Suppressor macrophage (primary cell): ENCODE measurements around the gene MIOS.
"Not testable (repeated sequence)": the region's sequence is repeated elsewhere in the genome, so short reads cannot be mapped to it uniquely, and the experiment has no call there.

Experiments used
- DNase-seq, 4 experiments: peaks; one replicate each; pipeline ENCODE4 v3.0.0-alpha.2; 2020 to 2022

Gene MIOS

DNA sequence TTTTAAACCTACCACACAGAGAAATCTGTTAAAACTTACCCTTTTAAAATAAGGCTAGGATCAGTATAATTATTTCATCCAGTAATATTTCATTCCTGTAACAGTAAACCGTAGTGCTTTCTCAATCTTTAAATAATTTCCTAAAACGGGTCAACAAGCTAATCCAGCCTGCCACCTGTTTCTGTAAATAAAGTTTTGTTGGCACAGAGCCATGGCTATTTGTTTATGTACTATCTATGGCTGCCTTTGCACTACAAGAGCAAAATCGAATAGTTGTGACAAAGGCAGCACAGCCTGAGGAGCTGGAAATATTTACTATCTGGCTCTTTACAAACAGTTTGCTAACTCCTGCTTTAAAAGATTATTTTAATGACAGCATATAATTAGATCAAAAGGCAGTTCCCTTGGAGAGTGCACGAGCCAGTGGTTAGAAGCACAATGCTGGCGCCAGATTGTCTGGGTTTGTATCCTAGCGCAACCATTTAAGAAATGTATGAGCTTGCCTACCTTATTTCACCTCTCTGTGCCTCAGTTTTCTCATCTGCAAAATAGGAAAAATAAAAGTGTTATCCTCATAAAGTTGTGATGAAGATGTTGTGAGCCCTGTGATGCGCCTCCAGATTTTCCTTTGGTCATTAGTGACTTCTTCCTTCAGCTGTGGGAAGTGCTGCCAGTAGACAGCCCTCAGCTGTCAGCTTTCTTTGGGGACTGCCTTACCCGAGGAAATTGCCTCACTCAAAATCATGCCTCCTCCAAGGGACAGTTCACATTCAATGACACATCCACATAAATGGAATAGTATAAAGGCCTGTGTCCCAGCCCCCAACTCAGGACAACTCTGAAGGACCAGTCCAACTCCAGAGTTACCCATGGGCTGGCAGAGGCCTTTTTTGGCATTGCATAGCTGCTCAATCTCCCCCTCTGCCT, 11.8 kb upstream of the MIOS start:
- no peak for DNase-seq

DNA sequence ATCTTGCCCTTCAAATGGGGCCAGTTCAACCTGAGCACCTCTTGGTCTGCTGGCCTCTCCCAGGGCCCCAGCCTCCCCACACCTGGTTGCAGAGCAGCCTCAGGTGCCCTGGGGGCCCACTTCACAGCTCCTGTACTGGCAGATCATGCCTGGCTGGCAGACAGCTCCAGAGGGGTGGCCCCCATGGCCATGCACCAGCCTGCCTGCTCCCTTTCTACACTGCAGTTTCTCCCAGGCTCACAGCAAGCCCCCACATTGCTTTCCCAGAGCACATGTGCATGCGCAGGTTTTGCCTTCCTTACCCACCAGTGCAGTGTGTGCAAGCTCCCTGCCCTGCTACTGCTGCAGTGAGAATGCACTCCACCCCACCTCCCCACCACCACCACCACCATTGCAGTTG, 9.8 kb upstream of the MIOS start:
- DNase-seq, result no peak

DNA sequence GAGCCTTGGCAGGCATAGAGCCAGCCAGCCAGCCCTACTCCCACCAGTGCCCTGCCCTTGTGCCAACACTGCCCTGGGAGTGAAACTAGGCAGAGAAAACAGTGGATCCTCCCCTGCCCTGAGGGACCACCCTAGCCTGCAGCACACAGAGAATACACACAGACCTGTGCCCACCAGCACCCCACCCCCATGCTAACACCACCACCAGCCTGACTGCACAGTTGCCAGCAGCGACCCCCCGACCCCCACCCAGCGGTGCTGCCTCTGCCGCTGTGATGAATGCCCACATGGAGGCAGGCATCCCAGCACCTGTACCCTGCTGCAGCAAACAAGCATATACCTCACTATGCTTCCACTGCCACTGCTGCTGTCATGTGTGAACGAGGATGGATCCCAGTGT, 9.4 kb upstream of the MIOS start:
- no peak for DNase-seq

DNA sequence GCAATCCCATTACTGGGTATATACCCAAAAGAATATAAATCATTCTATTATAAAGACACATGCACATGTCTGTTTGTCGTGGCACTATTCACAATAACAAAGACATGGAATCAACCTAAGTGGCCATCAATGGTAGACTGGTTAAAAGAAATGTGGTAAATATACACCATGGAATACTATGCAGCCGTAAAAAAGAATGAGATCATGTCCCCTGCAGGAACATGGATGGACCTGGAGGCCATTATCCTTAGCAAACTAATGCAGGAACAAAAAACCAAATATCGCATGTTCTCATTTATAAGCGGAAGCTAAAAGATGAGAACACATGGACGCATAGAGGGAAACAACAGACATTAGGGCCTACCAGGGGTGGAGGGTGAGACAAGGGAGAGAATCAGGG, 5.1 kb upstream of the MIOS start:
- not testable (repeated sequence) for DNase-seq

DNA sequence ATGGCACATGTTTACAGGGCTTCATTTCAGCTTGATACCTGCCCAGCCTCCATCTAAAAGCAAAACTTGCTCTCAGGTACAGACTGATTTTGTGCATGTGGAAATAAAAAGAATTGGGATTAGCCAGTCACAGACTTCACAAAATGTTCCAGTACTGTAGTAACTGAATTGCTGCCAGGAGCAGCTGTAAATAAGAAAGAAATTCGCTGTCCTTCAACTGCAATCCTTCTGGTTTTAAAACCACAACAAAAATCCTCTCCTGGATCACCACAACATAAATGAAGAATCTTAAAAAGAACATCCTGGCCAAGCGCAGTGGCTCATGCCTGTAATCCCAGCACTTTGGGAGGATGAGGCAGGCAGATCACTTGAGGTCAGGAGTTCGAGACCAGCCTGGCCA, 3.9 kb upstream of the MIOS start:
- DNase-seq, result no peak

DNA sequence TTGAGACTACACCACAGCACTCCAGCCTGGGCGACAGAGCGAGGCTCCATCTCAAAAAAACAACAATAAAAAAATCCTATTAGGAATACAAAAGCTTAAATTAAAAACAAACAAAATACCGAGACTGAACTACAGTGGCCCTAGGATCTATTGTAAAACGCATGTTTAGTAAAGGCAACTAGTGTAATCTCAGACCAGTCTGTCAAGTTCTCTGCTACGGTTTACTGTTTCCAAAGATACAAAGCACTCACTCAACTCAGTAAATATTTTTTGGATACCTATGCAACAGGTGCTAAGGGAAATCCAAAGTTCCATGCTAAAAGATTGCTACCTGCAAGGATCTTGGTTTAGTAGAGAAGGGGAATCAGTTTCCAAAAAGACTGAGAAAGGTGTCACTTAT, 3.4 kb upstream of the MIOS start:
- no peak for DNase-seq

DNA sequence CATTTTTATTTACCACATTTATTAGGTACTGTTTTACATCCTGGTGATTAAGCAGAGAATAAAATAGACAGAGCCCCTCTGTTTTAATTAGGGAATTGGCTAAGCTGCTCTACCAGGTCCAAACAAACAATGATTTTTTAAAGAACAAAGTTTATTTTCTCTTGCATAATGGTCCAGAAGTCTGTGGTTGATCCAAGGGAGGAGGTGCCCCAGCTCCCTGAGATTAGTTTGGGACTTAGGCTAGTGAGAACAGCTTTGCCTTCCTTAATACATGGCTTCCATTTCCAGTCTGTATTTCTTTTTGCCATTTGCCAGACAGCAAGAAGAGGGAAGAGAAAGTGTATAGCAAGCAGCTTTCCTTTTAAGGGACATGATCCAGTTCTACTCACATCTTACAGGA, 2.9 kb upstream of the MIOS start:
- peak in 2 of 4 experiments; percentile 32 to 46 for DNase-seq

DNA sequence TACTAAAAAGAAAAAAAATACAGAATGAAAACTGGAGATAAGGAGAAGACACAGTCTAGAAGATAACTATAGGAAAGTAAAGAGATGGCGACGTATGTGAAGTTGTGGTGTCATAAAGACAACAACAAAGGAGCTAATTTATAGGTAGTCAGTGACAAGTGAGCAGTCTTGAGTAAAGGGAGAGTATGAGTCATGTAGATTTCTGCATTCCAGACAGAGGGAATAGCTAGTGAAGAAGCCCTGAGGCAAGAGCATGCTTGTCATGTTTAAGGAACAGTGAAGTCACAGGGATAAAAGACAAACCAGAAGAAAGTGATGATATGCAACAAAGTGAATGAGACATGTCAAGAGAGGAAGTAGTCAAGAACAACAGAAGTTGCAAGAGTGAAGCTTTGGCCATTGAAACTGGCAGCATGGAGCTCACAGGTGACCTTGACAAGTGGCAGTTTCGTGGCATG, 2.3 kb upstream of the MIOS start:
- DNase-seq, result peak; percentile 58 to 91 (median 73)

DNA sequence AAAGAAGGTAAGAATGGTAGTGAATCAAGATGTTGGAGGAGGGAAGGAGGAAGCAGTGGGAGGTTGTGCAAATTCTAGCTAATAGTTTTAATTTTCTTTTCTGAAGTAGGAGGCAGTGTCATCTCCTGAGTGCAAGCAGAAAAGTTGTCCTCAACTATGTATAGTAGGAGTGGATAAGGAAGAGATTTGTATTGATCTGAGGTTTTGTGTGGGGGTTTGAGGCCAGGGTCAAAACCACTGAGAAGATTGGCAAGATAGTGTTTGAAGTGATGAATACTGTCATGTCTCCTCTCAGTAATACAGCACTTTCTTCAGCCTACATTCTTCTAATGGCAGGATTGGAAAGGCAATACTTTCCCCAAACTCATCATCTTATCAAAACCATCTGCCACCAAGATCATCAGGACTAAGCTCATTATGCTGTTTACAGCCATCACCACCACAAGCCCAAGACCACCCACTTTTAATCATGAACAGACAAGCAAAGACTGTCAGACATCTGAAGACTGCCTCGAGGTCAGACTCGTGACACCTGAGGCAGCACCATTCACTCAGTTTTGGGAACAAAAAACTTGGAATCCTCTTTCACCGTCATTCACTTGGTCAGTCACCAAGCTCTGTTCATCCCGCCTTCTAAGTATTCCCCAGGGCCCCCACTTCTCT, 1.5 kb upstream of the MIOS start:
- DNase-seq, result peak in 1 of 4 experiments; percentile 33

DNA sequence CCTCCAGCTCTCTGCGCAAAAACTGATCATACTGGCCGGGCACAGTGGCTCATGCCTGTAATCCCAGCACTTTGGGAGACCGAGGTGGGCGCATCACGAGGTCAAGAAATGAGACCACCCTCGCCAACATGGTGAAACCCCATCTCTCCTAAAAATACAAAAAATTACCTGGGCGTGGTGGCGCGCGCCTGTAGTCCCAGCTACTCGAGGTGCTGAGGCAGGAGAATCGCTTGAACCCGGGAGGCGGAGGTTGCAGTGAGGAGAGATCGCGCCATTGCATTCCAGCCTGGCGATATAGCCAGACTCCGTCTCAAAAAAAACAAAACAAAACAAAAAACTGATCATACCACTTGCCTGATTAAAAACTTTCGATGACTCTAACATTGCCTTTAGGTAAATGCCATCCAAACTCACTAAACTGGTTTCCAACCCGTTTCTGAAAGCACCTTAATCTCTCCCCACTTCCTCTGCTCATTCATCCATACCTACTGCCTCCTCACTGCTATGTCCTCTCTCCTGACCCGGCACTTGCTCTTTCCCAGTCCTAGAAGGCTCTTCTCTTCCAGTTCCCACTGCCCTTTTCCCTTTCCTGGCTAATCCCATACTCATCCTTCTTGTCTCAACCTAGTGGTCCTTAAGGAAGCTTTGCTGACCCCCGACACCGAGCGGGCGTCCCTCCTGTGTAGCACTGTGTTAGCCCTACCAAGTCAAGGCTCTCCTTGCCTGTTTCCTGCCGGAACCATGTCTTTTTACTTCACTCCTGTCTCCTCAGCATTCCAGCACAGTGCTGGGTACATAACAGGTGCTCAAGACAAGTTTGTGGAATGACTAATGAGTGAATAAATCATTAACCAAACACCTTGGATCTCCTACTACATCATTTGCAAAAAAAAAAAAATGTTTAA, 686 bp upstream of the MIOS start:
- no peak for DNase-seq

DNA sequence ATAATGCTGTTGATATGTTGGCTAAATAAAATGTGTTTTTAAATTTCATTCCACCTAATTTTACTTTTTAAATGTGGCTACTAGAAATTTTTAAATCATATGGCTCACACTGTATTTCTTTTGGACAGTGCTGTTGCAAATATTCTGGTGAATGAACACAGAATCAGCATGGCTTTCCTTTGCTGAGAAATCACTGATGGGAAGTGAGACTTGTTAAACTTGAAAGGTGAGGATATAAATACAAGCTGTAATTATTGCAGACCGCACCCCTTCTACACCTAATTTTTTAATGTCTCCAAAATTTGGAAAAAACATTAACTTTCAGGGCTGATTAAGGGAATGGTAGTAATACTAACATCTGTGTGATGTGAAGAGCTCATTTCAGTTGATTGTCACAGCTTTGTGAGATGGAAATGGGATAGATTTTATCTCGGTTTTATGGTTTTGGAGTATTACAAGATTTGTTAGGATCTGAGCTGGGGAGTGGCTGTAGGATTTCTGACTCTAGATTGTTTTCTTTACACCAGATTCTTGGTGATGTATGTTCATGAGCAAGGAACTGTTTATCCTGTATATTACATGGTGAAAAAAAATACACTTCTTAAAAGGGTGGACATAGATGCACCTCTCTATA, 1.3 kb downstream of the MIOS start:
- DNase-seq, result peak in 2 of 4 experiments; percentile 28 to 34

DNA sequence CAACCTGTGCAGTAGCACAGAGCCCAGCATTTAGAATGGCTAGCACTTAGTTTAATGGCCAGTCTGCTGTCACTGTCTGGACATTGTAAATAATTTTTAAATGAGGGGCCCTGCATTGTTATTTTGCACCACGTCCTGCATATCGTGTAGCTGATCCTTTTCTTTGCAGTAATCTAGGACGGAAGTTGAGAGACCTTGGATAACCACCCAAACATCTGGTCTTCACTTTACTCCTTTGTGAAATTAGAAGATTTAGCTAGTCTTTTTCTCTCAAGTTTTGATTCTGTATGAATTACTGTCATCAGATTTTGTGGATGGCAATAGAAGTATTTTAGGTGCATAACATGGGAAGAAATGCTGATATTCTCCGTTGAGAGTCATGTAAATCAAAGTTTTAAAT, 1.9 kb downstream of the MIOS start:
- DNase-seq, result peak in 1 of 4 experiments; percentile 10

DNA sequence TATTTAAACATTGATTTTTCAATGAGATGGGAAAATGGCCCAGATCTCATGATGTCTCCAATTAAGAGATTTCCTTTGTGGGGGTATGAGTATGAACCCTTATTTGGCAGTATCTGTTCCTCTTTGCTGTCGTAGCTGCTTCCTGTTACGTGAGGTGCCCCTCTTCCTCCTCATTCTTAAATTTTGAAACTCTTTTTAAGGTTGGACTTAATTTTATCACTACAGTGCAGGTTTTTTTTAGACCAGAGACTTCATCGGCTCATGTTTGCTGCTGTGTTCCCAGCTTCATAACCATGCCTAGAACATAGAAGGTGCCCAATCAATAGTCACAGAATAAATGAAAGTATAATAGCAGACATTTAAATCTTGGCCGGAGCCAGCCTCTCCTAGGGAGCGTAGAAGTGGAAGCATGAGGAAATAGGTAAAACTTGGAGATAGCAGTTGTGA, 2.4 kb downstream of the MIOS start:
- DNase-seq, result peak; percentile 53 to 89 (median 70)

DNA sequence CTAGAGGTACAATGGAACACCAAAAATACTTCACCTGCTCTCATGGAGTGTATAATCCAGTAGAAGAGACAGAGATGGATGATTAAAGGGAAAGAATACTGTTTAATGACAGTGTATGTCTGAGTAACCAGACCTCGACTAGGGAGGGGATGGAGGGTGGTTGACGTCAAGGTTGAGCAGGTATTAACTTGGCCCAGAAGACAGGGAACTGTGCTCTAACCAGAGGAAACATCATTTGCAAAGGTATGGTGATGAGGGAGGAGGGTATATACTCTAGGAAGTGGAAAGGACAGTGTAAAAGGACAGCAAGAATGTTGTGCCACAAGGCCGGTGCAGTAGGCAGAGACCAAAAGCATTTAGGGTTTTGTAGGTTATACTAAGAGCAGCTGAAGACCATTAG, 2.9 kb downstream of the MIOS start:
- DNase-seq, result no peak

DNA sequence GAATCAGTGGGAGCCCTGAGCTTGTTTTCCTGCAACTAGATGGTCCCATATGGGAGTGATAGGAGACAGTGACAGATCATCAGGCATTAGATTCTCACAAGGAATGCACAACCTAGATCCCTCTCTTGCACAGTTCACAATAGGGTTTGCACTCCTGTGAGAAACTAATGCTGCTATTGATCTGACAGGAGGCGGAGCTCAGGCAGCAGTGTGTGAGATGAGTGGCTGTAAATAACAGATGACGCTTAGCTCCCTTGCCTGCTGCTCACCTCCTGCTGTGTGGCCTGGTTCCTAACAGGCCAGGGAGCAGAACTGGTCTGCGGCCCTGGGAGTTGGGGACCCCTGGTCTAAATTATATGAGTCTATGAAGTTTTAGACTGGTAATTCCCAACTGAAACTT, 3.9 kb downstream of the MIOS start:
- DNase-seq, result no peak

DNA sequence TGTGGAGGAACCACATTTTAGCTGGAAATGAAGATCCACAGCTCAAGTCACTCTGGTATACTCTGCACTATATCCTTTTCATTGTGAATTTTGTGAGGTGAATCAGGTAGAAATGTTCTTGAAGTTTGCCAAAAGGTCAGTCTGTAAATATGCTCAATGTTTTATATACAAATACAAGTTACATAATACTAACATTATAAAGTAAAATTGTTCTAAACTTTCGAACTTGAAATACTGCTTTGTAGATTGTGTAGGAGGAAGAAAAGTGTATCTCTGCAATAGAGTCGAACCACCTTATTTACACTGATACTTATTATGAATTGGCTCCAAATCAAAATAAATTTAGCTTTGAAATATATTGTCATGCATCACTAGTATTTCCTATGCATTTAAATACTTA, 7.0 kb downstream of the MIOS start:
- no peak for DNase-seq

DNA sequence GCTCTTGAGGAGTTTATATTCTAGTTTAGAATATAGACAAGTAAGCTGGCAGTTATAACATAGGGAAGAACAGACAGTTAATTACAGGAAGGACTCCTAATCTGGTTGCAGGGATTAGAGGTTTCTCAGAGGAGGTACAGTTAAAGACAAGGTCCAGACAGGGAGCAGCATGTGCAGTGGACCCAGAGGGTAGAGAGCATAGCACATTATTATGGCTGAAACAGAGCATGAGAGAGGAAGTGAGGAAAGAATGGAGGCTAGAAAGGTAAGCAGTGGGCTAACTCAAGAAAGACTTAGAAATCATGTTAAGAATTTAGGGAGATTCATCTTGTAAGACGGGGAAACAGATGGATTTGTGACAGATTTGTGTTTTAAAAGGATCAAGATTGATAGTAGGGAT, 9.7 kb downstream of the MIOS start:
- DNase-seq, result no peak

DNA sequence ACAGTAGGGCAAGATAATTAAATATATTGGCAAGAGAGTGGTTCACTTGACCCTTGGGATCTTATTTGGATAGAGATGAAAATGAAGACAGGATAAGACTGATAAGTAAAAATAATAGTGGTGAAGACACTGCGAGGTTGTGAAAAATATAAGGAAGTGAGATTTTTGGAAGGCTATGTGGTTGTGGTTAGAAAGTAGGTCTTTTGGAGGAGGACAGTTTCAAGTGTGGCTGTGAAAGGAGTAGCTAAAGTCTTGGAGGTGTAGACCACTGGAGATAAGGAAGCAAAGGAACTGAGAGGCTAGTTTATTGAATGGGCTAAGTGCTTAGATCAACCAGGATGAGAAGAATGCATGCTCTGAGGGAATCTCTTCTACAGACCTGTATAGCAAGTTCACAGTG, 11.2 kb downstream of the MIOS start:
- peak in 3 of 4 experiments; percentile 19 to 53 (median 52) for DNase-seq

DNA sequence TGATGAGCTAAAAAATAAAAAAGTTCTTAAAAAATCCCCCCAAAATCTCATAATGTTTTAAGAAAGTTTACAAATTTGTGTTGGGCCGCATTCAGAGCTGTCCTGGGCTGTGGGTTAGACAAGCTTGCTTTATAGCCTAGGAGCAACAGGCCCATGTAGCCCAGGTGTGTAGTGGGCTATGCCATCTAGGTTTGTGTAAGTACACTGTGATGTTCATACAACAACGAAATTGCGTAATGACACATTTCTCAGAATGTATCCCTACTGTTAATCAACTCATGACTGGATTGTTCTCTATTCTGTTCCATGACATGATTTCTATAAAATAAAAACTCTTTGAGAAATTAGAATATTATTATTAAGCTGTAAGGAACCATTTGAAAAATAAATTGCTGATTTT, 13.0 kb downstream of the MIOS start:
- no peak for DNase-seq

DNA sequence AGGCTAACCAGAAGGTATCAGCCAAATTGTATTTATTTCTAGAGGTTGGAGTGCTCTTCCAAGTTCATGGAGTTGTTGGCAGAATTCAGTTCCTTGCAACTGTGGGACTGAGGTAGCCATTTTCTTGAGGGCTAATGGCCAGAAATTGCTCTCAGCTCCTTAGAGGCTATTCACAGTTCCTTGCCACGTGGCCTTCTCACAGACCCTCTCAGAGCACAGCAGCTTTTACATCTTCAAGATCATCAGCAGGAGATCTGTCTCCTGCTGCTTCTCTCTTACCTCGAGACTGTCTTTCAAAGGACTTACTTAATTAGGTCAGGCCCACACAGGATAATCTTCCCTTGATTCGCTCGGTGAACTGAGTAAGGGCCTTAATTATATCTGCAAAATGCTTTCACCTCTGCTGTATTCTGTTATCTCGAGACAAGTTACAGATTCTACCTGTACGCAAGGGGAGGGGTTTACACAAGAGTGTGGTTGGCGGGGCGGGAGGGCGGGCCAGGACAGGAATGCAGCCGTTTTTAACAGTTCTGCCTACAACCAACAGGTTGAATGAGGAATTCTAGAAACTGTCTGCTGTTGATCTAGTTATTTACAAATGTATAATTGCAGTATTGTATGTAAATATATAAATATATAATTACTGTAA, 15.0 kb downstream of the MIOS start:
- no peak for DNase-seq

DNA sequence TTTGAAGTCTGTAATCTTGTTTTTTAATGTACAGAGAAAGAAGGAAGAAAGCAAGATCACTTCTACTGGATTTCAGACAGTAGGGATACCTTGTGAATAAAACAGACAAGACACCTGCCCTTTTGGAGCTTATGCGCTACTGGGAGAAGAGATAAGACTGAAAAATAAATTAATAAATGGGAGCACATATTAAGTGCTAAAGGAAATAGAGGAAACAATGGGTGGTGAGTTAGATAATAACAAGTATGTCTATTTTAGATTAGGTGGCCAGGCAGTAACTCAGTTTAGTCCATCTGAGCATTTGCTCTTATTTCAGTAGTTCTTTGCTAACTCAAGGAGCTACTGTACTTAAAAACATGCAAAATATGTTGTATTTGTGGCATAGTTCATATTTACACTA, 15.9 kb downstream of the MIOS start:
- DNase-seq, result no peak

DNA sequence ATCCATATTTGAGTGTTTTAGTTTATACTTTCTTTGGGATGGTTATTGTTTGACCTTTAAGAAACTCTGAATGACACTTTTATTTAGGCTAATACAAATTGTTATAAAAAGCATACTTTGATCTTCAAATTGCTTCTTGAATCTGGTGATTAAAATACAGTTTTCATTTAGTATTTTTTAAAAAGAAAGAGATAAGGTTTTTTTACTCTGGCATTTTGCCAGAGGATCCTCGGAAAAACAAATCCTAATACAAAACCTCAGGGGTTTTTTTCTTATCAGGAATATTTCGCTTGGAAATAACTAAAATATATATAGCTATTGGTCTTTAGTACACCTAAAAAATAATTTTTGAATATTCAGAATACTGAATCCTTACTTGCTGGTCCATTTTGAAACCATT, 17.0 kb downstream of the MIOS start:
- DNase-seq, result no peak
